HG03139 (cell line): ENCODE results near the gene KLHL40.

Experiments used
- ATAC-seq: cut with Tn5 transposase; IDR thresholded peaks from one replicate; pipeline ENCODE4 v1.9.1; 2021; ENCODE audit not compliant: unreplicated experiment

The KLHL40 gene

DNA sequence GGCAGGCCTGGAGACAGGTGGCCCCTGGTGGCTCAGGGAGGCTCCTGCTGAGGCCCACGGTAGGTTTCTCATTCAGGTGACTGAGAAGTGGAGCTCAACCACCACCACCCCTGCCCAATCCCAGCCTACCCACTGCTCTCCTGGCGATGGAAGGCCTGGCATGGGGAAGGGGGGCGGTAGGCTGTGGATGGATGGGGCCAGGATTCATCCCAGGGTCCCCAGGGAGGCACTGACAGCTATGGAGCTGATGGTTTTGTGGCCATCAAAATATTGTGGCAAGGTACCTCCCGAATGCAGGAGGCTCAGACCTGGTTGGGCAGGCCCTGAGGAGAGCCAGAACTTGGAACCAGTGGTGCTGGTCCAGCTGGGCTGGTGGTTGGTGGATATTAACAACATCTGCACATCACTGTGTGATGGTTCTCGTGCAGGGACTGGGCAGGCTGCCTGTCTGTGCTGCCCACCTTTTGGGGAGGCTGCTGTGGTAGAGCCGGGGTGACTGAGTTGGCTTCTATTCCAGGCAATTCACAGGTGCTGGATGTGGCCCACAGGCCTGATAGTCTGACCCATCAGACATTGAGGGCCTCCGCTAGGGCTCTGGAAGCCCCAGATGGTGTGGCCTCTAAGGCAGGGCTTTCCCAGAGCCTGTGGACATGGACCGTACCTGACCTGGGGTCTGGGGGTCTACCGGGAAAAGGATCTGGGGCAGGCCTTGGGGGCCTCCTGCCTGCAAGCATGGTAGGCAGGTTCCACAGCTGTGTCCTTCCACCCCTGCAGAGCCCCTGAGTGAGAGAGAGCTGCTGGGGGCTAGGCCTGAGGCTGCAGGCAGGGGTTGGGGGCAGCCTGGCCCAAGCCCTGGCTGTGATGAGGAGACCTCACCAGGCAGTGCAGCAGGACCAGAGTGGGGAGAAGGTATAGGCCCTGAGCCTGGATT is 28.4 kb upstream of the KLHL40 start:
- no peak for ATAC-seq

DNA sequence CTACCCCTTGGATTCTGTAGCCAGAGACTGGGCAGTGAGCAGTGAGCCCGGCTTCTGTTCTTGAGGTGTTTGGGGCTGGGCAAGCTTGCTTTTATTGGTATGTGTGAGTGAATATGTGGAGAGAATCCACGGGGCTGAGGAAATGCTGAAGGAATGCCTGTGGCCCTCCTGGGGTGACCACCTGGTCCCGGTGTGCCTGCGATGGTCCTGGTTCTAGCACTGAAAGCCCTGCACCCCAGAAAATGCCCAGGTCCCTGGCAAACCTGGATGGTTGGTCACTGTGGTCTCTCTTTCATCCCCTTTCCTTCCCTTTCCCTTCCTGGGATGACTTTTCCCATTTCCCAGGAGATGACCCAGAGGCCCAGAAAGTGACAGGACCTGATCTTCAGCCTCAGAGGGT is 27.7 kb upstream of the KLHL40 start:
- no peak for ATAC-seq

DNA sequence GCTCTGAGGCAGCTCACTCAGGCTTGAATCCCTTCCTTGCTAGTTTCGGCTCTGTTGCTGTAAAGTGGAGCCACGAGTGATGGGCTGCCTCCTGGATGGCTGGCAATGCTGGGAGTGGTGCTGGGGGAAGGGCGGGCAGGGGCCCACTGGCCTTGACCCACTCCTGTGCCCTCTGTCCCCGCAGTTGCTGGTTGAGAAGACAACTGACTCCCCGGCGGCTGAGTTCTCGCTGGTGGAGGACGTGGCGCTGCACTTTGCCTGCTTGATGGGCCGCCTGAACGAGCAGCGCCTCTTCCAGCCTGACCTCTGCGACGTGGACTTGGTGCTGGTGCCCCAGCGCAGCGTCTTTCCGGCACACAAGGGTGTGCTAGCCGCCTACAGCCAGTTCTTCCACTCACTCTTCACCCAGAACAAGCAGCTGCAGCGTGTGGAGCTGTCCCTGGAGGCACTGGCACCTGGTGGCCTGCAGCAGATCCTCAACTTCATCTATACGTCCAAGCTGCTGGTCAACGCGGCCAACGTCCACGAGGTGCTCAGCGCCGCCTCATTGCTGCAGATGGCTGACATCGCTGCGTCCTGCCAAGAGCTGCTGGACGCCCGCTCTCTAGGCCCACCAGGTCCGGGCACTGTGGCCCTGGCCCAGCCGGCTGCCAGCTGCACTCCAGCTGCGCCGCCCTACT is 27.1 kb upstream of the KLHL40 start:
- no peak for ATAC-seq

DNA sequence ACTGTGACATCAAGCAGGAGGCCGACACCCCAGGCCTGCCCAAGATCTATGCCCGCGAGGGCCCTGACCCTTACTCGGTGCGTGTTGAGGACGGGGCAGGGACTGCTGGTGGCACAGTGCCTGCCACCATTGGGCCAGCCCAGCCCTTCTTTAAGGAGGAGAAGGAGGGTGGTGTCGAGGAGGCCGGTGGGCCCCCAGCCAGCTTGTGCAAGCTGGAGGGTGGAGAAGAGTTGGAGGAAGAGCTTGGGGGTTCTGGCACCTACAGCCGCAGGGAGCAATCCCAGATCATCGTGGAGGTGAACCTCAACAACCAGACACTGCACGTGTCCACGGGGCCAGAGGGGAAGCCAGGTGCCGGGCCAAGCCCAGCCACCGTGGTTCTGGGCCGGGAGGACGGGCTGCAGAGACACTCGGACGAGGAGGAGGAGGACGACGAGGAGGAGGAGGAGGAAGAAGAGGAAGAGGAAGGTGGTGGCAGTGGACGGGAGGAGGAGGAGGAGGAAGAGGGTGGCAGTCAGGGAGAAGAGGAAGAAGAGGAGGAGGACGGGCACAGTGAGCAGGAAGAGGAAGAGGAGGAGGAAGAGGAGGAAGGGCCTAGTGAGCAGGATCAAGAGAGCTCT is 26.5 kb upstream of the KLHL40 start:
- no peak for ATAC-seq

DNA sequence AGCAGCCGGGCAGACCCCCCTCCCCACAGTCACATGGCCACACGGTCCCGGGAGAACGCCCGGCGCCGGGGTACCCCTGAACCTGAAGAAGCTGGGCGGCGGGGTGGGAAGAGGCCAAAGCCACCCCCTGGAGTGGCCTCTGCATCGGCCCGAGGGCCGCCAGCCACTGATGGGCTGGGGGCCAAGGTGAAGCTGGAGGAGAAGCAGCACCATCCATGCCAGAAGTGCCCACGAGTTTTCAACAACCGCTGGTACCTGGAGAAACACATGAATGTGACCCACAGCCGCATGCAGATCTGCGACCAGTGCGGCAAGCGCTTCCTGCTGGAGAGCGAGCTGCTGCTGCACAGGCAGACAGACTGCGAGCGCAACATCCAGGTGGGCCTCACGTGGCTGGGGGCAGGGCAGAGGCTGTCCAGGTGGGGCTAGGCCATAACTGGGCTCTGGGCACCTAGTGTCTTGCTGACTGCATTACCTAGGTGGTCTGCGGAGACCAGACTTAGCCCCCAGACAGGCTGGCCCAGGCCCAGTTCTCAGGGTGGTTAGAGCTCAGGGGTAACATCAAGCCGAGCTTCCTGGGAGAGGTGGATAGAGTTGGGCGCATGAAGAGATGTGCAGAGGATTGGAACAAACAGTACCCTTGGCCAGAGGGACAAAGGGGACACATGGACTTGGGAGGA is 25.7 kb upstream of the KLHL40 start:
- ATAC-seq, result no peak

DNA sequence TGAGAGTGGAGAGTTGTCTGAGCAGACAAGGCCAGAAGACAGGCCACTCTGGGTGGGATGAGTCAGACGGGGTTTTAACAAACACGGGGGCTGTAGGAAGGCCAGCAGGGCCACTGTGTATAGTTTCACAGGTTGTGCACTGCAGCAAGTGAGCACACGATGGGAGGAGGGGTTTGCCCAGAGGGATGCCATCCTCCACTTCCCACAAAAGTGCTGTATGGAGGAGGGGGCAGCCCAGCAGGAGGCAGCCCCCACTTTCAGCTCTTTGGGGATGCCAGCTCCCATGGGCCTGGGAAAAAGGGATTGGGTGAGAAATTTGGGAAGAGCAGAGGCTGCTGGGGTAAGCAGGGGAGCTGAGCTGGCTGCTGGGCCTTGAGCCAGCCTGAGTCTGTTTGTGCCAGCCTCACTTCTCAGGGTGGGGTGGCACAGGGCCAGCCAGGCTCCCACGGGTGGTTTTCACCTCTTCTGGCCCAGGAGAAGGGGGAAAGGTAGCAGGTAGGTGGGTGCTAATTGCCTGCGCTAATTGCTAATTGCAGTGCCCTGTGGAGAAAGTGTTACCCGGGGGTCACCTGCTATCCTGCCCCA is 25.1 kb upstream of the KLHL40 start:
- no peak for ATAC-seq

DNA sequence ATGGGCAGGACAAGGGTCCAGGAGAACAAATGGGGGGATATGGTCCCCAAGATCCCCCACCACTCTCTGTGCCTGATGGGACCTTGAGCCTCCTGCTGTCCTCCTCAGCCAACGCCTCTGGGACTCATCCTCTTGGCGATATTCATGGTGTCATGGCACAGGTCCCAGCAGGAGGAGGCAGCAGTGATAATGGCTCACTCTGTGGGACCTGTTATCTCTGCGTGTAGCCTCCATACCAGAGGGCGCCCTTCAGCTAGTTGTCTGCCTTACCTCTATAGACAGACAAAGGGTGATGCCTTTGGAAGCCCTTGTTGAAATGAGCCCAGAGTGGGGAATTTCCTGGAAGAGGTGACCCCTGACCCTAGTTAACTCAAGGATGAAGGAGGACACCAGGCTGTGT is 24.4 kb upstream of the KLHL40 start:
- no peak for ATAC-seq

DNA sequence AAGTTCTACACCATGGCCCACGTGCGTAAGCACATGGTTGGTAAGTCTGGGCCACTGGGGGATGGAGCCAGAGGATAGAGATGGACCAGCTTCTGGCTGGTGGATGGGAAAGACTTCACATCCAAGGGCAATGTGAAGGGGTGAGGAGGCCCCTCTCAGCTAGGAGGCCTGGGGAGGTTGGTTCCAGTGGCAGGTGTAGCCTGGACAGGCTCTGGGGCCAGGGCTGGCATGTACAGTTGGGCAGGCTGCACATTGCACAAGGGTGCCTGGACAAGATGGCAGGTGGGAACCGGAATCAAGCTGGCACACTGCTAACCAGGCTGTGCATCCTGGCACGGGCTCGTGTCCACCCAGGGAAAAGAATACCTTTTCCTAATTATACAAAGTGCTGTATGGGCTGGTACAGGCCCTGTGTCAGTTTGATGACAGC is 23.7 kb upstream of the KLHL40 start:
- no peak for ATAC-seq

DNA sequence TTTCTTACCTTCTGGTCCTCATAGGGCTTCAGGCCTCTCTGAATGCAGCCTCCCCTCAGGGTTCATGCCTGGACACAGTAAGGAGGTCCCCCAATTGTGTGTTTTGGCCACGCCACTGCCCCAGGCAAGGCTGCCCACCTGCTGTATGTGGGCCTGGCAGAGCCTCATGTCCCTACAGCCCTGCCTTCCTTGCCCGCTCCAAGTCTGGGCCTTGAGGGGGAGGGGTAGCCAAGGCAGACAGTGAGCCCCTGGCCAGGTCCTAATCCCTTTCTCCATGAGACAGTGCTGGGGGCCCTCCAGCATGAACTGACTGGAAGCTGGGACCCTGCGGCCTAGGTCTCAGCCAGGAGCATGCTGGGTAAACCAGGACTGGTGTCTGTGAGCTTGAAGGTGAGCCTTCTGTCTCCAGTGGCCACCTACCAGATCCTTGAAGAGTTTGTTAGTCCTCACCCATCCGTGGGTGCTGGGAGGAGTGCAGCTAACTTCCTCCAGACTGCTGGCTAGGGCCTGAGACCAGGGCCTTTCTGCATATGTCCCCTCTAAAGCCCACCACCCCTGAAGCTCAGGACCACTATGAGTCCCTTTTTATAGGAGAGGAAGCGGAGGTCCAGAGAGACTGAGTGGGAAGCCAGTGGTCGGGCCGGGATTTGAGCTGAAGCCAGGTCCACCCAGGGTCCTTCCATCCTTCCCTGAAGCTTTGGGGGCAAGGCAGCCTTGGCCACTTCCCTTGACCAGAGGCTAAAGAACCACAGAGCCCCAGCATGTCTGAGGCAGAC is 23.1 kb upstream of the KLHL40 start:
- no peak for ATAC-seq

DNA sequence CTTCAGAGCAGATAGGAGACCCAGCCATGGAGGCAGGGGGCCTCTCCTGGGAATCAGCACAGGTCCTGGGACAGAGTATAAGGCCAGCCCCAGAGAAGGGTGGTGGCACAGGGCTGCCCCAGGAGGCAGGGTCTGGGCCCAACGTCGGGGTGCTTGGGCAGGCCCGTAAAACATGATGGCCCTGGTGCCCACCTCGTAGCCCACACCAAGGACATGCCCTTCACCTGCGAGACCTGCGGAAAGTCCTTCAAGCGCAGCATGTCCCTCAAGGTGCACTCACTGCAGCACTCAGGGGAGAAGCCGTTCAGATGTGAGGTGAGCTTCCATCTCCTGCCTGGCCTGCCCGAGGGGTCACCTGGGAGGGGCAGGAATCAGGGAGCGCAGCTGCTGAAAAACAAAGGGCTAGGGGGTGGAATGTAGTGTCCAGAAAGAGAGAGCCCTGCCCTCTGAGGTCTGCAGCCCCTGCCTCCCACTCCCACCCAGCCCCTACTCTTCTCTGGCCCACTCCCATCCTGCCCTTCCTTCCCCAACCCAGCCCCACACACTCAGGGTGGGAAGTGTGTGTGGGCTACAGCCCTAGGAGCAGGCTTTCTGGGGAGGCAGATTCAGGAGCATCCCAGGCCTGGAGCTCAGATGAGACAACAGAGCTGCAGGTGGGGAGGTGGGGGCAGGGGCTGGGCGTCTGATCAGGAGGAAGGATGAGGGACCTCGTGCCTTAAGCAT is 22.4 kb upstream of the KLHL40 start:
- no peak for ATAC-seq

DNA sequence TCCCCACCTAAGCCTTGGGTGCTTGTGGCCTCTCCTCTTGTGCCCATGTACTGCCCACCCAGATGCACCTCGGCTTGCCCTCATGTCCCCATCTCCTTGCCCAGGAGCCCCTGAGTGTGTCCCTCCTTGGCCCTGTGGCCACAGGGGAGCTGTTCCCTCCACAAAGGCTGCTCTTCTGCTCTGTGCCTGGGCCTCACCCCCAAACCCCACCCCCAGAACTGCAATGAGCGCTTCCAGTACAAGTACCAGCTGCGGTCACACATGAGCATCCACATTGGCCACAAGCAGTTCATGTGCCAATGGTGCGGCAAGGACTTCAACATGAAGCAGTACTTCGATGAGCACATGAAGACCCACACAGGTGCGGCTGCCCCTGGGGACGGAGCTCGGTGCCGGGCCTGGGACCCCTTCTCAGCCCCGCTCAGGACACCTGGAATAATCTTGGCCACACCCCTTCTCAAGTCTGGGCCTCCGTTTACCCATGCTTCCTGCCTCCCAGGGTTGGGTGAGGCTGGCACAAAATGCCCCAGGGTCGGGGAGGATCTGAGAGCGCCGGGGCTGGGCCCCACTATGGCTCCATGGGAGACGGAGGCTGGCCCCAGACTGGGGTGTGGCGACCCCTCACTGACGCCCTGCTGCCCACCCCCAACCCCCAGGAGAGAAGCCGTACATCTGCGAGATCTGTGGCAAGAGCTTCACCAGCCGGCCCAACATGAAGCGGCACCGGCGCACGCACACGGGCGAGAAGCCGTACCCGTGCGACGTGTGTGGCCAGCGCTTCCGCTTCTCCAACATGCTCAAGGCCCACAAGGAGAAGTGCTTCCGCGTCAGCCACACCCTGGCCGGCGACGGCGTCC is 21.5 kb upstream of the KLHL40 start:
- no peak for ATAC-seq

DNA sequence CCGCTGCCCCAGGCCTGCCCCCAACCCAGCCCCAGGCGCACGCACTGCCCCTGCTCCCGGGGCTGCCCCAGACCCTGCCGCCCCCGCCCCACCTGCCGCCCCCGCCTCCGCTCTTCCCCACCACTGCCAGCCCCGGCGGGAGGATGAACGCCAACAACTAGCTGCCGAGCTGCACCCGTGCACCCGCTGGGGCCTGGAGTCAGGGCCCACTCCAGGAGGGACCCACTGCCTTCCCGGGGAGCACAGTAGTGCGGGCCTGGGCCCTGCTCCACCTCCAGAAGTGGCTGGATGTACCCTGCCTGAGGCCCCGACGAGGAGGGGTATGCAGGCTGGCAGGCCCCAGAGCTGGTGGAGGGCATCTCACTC is 20.9 kb upstream of the KLHL40 start:
- ATAC-seq, result no peak

DNA sequence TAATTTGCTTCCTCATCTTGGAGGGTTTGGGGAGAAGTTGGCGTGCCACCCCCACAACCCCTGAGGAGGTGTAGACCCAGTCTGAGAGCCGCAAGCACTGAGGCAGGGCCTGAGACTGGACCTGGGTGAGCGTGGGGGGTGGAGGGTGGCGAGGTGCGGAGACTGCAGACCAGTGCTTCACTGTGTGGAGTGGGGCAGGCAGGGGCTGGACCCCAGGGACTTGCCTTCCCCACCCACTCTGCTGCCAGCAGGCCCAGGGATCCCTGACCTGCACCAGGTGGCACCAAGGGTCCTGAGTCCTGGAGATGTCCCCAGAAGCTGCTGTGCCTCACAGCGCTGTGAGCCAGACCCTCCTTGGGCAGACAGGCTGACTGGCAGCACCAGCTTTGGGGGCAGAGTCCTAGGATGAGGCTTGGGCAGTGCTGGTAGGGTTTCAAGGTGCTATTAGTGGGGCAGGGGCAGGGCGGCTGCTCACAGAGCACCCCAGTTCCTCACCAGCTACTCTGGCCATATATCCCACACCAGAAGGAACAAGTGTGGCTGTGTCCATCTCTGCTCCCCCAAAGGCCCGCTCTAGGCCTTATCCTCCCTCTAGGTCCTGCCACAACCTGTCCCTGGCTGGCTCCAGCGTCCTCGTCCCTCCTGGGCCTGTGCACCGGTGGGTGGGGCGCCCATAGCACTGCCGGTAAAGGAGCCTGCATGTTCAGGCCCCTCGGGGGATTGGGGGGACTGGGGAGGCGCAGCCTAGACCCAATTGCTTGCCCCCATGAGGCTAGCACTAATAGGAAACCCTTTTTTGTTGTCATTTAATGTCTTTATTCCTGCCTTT is 20.1 kb upstream of the KLHL40 start:
- ATAC-seq, result no peak

DNA sequence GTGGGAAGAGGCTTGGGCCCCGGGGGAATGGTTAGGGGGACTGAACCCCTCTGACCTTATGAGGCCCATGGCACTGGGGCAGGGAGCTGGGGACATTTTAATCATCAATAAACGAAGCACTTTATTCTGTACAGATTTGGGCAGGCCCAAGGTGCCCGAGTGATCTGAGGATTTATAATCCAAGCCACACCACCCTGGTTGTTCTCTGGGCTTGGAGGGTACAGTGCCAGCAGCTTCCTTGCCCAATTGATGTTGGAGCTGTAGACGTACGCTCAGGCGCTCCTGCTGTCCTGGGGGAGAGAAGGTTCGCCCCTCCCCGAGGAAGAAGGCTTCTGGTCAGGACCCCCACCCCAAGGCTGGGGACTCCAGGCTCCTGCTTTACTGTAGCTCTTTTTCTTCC is 19.3 kb upstream of the KLHL40 start:
- no peak for ATAC-seq

DNA sequence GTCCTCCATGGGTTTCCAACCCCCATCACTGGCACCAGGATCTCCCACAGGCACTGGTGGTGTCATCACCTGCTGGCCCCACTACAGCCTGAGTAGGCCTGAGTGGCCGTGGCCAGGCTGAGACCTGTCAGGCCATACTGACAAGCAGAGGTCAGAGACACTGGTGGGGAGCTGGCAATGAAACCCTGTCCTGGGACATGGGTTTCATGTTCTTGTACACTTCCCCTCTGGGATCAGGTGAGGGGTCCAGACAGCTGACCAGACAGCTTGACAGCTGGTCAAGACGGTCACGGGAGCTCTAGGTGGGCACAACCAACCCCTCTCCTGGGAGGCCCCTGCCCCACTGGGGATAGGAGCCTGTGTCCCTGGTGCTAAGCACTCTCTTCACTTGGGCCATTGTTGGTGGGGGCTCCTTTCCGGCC is 18.7 kb upstream of the KLHL40 start:
- no peak for ATAC-seq

DNA sequence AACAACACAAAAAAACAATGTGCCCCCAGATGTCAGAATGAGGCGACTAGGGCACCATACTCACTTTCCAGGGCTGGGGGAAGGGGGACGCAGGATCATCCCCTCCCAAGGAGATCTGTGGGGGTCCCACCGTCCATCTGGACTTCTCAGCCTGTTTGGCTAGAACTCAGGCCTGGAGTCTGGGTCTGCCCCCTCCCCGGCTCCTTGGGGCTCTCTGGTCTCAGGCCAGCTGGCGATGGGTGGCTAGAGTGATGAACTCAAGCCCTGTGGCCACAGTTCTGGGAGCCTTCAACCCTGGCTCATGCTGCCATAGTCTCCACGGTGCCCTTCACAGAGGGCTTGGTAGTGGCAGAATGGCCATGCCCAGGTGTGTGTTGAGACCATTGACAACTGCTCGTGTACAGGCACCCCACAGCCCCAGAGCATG is 18.2 kb upstream of the KLHL40 start:
- no peak for ATAC-seq

DNA sequence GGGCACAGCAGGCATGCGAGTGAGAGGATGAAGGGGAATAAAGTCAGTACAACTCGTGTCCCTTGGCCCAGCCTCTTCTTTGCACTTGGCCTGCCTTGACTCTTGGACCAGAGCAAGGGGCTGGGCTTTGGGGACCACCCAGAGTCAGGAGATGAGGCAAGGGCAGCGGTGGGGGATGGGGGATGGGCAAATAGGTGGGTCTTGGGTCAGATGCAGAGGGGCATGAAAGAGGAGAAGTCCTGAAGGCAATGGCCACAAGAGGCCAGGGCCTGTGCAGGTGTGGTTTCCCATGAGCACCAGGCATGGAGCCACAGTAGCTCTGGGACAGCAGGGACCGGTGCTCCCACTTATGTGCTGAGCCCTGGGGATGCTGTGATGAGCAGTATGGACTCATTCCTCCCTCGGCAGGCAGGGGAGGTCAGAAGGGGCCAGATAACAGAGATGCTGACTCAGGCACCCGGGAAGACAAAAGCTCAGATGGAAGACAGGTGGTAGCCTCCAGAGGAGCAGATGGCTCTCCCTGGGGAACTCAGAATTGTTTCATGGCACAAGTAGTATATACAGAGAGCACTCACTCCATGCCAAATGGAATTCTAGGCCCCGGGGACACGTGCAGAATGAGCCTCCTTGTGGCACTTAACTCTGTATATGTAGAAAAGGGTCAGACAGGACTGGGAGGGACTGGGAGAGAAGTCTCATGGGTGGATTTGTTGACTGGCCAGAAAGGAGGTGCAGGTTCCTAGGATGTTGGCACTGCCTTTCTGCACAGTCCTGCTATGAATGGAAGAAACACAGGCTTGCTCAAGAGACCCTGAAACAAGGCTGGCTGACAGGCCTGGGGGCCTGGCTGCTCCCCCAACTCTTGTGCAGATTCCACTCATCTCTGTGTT is 17.6 kb upstream of the KLHL40 start:
- ATAC-seq, result no peak
